CD14-positive monocyte (primary cell): ENCODE data around the gene KCNRG. TPM values are rescaled to one million over a fixed set of nuclear protein-coding genes. Genes with fewer than 3 reads are reported as not detected.

Experiments
- DNase-seq, 3 donors: peaks; one replicate each; pipeline ENCODE4 v3.0.0-alpha.2; 2011 to 2022
- H2AFZ ChIP-seq: 2 replicates; pipeline ENCODE4 v1.6.0; 2012; ENCODE audit warnings: mild to moderate bottlenecking, low read depth, low read length, inconsistent platforms; ENCODE audit not compliant: insufficient read depth, poor library complexity, severe bottlenecking
- H3K27ac ChIP-seq, 2 donors: 1 replicate in 1 of 2; 2 replicates in 1 of 2; pipeline ENCODE4 v1.5.1; 2012 to 2013; ENCODE audit warnings: low read length in 2 of 2, control low read depth in 1 of 2, inconsistent platforms in 1 of 2, low read depth in 1 of 2, mild to moderate bottlenecking in 1 of 2
- H3K27me3 ChIP-seq, 2 donors: one replicate each; pipeline versions ENCODE4 v1.6.0 to v1.6.1; 2011 to 2013; ENCODE audit warnings: low read length in 2 of 2; ENCODE audit not compliant: control insufficient read depth in 2 of 2, insufficient read depth in 2 of 2
- H3K36me3 ChIP-seq, 2 donors: replicated peaks in 1 of 2; 1 replicate in 1 of 2; 2 replicates in 1 of 2; pipeline versions ENCODE4 v1.5.1 to v1.6.1; 2012 to 2013; ENCODE audit warnings: low read length in 2 of 2, control low read depth in 1 of 2, inconsistent platforms in 1 of 2, mild to moderate bottlenecking in 1 of 2; ENCODE audit not compliant: insufficient read depth in 2 of 2, control insufficient read depth in 1 of 2
- H3K4me1 ChIP-seq, 2 donors: 1 replicate in 1 of 2; 2 replicates in 1 of 2; pipeline versions ENCODE4 v1.5.1 to v1.6.1; 2012 to 2013; ENCODE audit warnings: low read length in 2 of 2, control low read depth in 1 of 2, inconsistent platforms in 1 of 2, mild to moderate bottlenecking in 1 of 2, moderate library complexity in 1 of 2; ENCODE audit not compliant: insufficient read depth in 2 of 2, control insufficient read depth in 1 of 2
- H3K4me2 ChIP-seq: replicated peaks from 2 replicates; pipeline ENCODE3; 2012; ENCODE audit warnings: low read length, moderate library complexity, mild to moderate bottlenecking; ENCODE audit not compliant: poor library complexity, severe bottlenecking; ENCODE audit errors: extremely low read depth
- H3K4me3 ChIP-seq, 3 experiments: fragments of 200-600 bp in 1 of 3; sonication (generic) in 1 of 3; replicated peaks in 1 of 3; 1 replicate in 2 of 3; 2 replicates in 1 of 3; pipeline ENCODE4 v1.5.1; 2011 to 2013; ENCODE audit warnings: low read length in 3 of 3, mild to moderate bottlenecking in 3 of 3, control low read depth in 2 of 3, low read depth in 2 of 3, inconsistent platforms in 1 of 3, moderate library complexity in 1 of 3
- H3K79me2 ChIP-seq: 2 replicates; pipeline ENCODE4 v1.6.0; 2012; ENCODE audit warnings: mild to moderate bottlenecking, control low read depth, inconsistent platforms, low read length, moderate library complexity; ENCODE audit not compliant: insufficient read depth
- H3K9ac ChIP-seq: 2 replicates; pipeline ENCODE4 v1.6.0; 2017; ENCODE audit warnings: low read length, mild to moderate bottlenecking; ENCODE audit not compliant: insufficient read depth, poor library complexity, severe bottlenecking
- H3K9me3 ChIP-seq, 2 donors: replicated peaks in 1 of 2; 1 replicate in 1 of 2; 2 replicates in 1 of 2; pipeline versions ENCODE4 v1.5.1 to v1.6.1; 2012 to 2013; ENCODE audit warnings: low read length in 2 of 2, control low read depth in 1 of 2; ENCODE audit not compliant: control insufficient read depth in 1 of 2, insufficient read depth in 1 of 2
- H4K20me1 ChIP-seq: 2 replicates; pipeline ENCODE4 v1.6.0; 2012; ENCODE audit warnings: mild to moderate bottlenecking, low read length, control low read depth, moderate library complexity; ENCODE audit not compliant: insufficient read depth
- H3K27ac Mint-ChIP-seq, 7 donors: one replicate each; pipeline ENCODE4 v1.8.0; 2020; ENCODE audit warnings: mild to moderate bottlenecking in 7 of 7, mixed read lengths in 7 of 7, moderate library complexity in 6 of 7, inconsistent platforms in 2 of 7
- H3K27me3 Mint-ChIP-seq, 3 donors: one replicate each; pipeline ENCODE4 v1.8.0; 2021 to 2022; ENCODE audit warnings: low read depth in 3 of 3, mild to moderate bottlenecking in 3 of 3, mixed read lengths in 3 of 3, moderate library complexity in 3 of 3, inconsistent platforms in 1 of 3
- H3K36me3 Mint-ChIP-seq, 2 donors: one replicate each; pipeline ENCODE4 v1.8.0; 2020; ENCODE audit warnings: mixed read lengths in 2 of 2, inconsistent platforms in 1 of 2, mild to moderate bottlenecking in 1 of 2
- H3K4me1 Mint-ChIP-seq: one replicate; pipeline ENCODE4 v1.8.0; 2020; ENCODE audit warnings: mild to moderate bottlenecking, mixed read lengths
- H3K4me3 Mint-ChIP-seq, 2 donors: one replicate each; pipeline ENCODE4 v1.8.0; 2020; ENCODE audit warnings: mild to moderate bottlenecking in 2 of 2, mixed read lengths in 2 of 2, moderate library complexity in 1 of 2
- H3K9me3 Mint-ChIP-seq, 7 donors: one replicate each; pipeline ENCODE4 v1.8.0; 2020 to 2022; ENCODE audit warnings: mixed read lengths in 7 of 7, mild to moderate bottlenecking in 6 of 7, moderate library complexity in 6 of 7, inconsistent platforms in 2 of 7
- WGBS: methylation state at CpG from one replicate; pipeline ENCODE4 v1.1.5; 2013; ENCODE audit warnings: missing lambda C conversion rate; ENCODE audit not compliant: insufficient coverage; 5-methylcytosine and 5-hydroxymethylcytosine counted together
- intact Hi-C, 2 donors: fragments of 100-400 bp; cut with micrococcal nuclease; formaldehyde crosslinking; loops; one replicate each; pipeline versions ENCODE4 v1.15.0 to v1.15.1; 2023
- polyA plus RNA-seq, 3 donors: library from polyadenylated mRNA; depleted of rRNA in 1 of 3; unstranded in 2 of 3; stranded (reverse) in 1 of 3; fragments of 300-500 nt in 2 of 3; fragments of >200 nt in 1 of 3; fragmentation: Illumina TruSeq in 2 of 3; gene quantifications; 1 replicate in 2 of 3; 2 replicates in 1 of 3; pipeline ENCODE4 v1.2.3, GENCODE V29; 2012 to 2021
- TF ChIP-seq, protein P1 (sequence below): fragments of 200-600 bp; IDR thresholded peaks from one replicate; pipeline ENCODE4 v1.8.0; 2022; ENCODE audit warnings: antibody characterized with exemption, mild to moderate bottlenecking

KCNRG gene
- polyA plus RNA-seq, 3 donors: 0.15 to 0.29 TPM; not detected in 1

DNA sequence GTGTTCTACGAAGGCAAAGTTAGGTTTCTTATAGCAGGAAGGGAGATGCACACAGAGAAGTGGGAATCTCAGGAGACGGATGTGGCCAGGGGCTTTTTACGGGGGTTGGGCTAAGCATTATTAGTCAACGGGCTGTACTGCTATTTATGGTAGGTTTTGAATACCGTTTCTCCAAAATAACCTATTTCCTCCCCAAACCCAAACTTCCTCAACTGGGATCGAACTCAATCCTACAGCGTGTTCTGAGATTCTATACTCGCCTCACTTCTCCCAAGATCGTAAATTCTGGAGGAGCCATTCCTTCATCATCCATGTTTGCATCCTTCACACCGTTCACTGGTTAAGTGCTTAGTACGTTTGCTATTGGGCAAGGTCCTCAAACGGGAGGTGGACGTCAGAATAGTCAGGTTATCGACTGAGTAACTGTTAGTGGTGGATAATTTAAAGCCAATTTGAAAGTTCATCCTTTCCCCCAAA, 19.6 kb upstream of the KCNRG start:
- Histone ChIP-seq H4K20me1 (peaks cover 28% of the 10 kb centered on the region), H3K9me3 (no peaks in the 10 kb centered on the region), H3K79me2 (peaks cover 33% of the 10 kb centered on the region), H3K9ac (peak overlapping the region; percentile 88), H3K27me3 (no peaks in the 10 kb centered on the region), H3K4me3 (peak overlapping the region; percentile 76 to 85 (median 80)), H3K36me3 (peaks cover 28 to 55% of the 10 kb centered on the region in 2 donors), H3K4me1 (peaks cover 34 to 47% of the 10 kb centered on the region in 2 donors), H3K4me2 (peak overlapping the region; percentile 89), H2AFZ (peak overlapping the region; percentile 90), H3K27ac (peak overlapping the region; percentile 89 to 91)
- Mint-ChIP-seq H3K9me3 (no peaks in the 10 kb centered on the region), H3K4me3 (peak overlapping the region; percentile 81 to 86), H3K27ac (peak overlapping the region; percentile 60 to 92 (median 88)), H3K27me3 (no peaks in the 10 kb centered on the region), H3K36me3 (peaks cover 31 to 36% of the 10 kb centered on the region in 2 donors), H3K4me1 (peaks cover 35% of the 10 kb centered on the region)
- DNase-seq: peak; percentile 27 to 73 (median 53)
- intact Hi-C loops: loop anchor here (5.0 to 10.0 kb wide), 9 partner anchors 58 to 922 kb away; partner anchors contain the start of gene SPRYD7 (in 1 of the 2)
- TF ChIP-seq, protein P1, sequence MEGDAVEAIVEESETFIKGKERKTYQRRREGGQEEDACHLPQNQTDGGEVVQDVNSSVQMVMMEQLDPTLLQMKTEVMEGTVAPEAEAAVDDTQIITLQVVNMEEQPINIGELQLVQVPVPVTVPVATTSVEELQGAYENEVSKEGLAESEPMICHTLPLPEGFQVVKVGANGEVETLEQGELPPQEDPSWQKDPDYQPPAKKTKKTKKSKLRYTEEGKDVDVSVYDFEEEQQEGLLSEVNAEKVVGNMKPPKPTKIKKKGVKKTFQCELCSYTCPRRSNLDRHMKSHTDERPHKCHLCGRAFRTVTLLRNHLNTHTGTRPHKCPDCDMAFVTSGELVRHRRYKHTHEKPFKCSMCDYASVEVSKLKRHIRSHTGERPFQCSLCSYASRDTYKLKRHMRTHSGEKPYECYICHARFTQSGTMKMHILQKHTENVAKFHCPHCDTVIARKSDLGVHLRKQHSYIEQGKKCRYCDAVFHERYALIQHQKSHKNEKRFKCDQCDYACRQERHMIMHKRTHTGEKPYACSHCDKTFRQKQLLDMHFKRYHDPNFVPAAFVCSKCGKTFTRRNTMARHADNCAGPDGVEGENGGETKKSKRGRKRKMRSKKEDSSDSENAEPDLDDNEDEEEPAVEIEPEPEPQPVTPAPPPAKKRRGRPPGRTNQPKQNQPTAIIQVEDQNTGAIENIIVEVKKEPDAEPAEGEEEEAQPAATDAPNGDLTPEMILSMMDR: no peak
- 0% methylated on average over 1 of the region's 14 CpGs for WGBS

DNA sequence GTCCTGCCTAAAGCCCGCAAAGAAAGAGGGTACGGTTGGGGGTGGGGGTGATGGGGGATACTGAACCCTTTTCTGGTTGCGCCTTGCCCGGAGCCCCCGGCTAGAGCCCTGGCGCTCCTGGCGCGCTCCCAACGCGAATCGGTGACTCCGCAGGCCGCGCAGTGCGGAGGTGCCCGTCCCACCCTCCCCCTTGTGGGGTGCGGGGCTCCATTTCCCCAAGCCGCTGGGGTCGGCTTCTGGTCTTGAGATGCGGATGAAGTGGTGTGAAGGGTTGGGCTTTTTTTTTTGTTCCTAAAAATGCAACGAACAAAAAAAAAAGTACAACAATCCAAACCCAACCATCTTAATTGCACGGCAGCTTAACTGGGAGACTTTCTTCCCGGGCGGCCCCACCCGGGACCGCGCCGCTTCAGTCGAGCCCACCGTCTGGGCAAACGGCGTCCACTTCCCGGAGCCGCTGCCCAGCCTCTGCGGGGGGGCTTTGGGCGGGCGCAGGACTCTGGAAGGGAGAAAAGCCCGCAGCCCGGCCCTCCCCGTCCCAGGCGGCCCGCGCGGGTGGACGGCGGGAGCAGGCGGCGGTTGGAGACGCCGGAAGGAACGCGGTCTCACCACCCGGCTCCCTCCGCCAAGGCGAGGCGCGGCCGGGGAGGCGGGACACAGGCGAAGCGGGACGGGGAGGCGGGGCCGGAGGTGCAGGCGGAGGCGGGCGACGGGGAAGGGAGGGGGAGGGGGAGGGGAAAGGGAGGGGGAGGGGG, 18.9 kb upstream of the KCNRG start:
- H3K4me3 Mint-ChIP-seq: peak overlapping the region; percentile 81 to 86

More for the DNA sequence above, 18.9 kb upstream of the KCNRG start:
- Histone ChIP-seq H2AFZ (peak overlapping the region; percentile 90), H3K4me1 (peaks cover 34 to 47% of the 10 kb centered on the region in 2 donors), H3K27me3 (no peaks in the 10 kb centered on the region), H3K4me2 (peak overlapping the region; percentile 89), H3K27ac (peak overlapping the region; percentile 89 to 91), H3K9ac (peak overlapping the region; percentile 88), H3K79me2 (peaks cover 40% of the 10 kb centered on the region), H4K20me1 (peaks cover 32% of the 10 kb centered on the region), H3K9me3 (no peaks in the 10 kb centered on the region), H3K36me3 (peaks cover 24 to 56% of the 10 kb centered on the region in 2 donors), H3K4me3 (peak overlapping the region; percentile 76 to 85 (median 80))
- TF ChIP-seq, protein P1: no peak
- DNase-seq: peak; percentile 82 to 89 (median 85)
- Mint-ChIP-seq H3K9me3 (no peaks in the 10 kb centered on the region), H3K27ac (peak overlapping the region; percentile 68 to 92 (median 89)), H3K4me1 (peaks cover 36% of the 10 kb centered on the region), H3K36me3 (peaks cover 29 to 38% of the 10 kb centered on the region in 2 donors), H3K27me3 (no peaks in the 10 kb centered on the region)
- intact Hi-C loops: loop anchor here (5.0 to 10.0 kb wide), 9 partner anchors 59 to 921 kb away; partner anchors contain the start of gene SPRYD7 (in 1 of the 2)
- under 1% methylated on average over 46 of the region's 68 CpGs for WGBS
